GM12865 (cell line): ENCODE results near the gene SPINK5.
"Not testable (repeated sequence)": the region's sequence is repeated elsewhere in the genome, so short reads cannot be mapped to it uniquely, and the experiment has no call there.

Experiments
- DNase-seq: peaks from one replicate; pipeline ENCODE4 v3.0.0; 2010; ENCODE audit warnings: low read depth
- H3K4me3 ChIP-seq: 2 replicates; pipeline ENCODE4 v1.5.1; 2011; ENCODE audit warnings: mild to moderate bottlenecking, low read depth, low read length, control low read depth
- TF ChIP-seq, protein P1 (sequence below): IDR thresholded peaks from 2 replicates; pipeline ENCODE4 v1.5.1; 2011; ENCODE audit warnings: low read length, control low read depth, low read depth, inconsistent platforms; ENCODE audit not compliant: insufficient read depth; ENCODE audit errors: missing control alignments

The SPINK5 gene

DNA sequence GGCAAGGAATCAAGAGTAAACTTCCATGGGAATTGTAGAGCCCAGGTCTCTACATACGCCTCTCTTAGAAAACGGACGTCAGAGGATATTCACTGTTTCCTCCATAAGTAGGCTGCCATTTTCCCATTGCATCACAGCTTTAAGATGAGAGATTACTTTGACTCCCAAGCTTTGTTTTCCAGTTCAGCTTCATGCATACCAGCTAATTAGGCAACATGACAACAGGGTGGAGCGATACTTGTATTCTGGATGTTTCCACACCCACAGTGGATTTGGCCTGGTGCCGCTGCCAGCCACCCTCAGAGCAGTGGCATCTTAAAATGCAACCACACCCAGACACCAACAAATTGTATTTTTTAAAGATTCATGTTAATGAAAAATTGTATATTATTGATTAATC is 20.9 kb upstream of the SPINK5 start:
- H3K4me3 ChIP-seq = no peak overlapping the region
- TF ChIP-seq, protein P1, sequence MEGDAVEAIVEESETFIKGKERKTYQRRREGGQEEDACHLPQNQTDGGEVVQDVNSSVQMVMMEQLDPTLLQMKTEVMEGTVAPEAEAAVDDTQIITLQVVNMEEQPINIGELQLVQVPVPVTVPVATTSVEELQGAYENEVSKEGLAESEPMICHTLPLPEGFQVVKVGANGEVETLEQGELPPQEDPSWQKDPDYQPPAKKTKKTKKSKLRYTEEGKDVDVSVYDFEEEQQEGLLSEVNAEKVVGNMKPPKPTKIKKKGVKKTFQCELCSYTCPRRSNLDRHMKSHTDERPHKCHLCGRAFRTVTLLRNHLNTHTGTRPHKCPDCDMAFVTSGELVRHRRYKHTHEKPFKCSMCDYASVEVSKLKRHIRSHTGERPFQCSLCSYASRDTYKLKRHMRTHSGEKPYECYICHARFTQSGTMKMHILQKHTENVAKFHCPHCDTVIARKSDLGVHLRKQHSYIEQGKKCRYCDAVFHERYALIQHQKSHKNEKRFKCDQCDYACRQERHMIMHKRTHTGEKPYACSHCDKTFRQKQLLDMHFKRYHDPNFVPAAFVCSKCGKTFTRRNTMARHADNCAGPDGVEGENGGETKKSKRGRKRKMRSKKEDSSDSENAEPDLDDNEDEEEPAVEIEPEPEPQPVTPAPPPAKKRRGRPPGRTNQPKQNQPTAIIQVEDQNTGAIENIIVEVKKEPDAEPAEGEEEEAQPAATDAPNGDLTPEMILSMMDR = no peak
- no peak for DNase-seq

DNA sequence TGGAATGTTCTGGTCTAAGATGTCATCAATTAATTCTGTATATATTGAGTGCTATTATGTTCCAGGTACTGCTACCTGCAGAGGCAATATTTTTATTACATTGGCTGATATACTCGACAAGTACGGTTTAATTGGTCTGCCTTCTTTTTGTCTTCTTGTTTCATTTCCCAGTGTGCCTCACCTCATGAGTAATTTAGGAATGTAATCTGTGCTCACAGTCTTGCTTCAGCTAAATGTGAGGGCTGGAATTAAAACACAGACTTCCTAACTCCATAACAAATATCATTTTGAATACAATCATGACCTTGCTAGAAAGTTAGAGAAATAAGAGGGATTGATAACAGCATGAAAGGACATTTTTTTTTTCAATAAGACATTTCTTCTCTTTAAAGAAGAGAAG is 20.1 kb upstream of the SPINK5 start:
- no peak for DNase-seq
- H3K4me3 ChIP-seq = no peak overlapping the region
- TF ChIP-seq, protein P1 = no peak

DNA sequence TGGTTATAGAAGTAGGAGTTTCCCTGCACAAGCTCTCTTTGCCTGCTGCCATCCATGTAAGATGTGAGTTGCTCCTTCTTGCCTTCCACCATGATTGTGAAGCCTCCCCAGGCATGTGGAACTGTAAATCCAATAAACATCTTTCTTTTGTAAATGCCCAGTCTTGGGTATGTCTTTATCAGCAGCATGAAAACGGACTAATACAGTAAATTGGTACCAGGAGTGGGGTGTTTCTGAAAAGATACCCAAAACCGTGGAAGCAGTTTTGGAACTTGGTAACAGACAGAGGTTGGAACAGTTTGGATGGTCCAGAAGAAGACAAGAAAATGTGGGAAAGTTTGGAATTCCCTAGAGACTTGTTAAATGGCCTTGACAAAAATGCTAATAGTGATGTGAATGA is 8.6 kb upstream of the SPINK5 start:
- DNase-seq, H3K4me3 ChIP-seq: not testable (repeated sequence)

DNA sequence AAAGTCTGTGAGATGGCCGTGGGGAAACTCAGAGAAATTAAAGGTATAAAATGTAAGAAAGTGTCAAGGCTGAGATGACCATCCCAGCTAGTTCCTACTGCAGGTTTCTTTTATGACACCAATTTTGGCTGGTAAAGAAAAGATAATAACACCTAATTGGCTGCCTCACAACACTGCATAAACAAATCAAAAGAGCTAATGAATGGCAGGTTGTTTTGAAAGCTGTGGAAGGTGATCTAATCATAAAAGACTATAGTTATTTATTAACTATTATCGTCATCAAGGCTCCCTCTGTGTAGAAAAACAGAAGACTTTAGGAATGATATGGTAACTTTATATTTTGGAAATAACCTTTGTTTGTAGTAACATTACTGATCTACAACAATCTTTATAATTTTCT is 3.5 kb upstream of the SPINK5 start:
- TF ChIP-seq, protein P1 = no peak
- DNase-seq = no peak
- H3K4me3 ChIP-seq = no peak overlapping the region

DNA sequence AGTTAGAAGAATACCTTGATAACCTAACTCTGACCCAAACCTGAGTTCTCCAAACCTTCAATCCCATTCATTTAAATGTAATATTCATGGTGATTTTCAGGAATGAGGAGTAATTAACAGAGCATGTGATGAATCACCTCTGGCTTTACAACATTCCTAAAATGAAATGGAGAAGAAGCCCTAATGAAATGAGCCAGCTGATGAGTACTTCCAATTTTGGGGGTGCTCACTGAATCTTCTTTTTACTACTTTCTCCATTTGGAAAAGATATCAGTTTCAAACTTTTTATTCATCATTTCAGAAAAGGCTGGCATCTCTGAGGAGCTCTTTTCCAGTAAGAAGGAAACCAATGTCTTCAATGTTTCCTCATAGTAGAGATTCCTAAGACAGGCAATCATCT is 2.9 kb upstream of the SPINK5 start:
- no peak for DNase-seq
- H3K4me3 ChIP-seq = no peak overlapping the region
- TF ChIP-seq, protein P1 = no peak

DNA sequence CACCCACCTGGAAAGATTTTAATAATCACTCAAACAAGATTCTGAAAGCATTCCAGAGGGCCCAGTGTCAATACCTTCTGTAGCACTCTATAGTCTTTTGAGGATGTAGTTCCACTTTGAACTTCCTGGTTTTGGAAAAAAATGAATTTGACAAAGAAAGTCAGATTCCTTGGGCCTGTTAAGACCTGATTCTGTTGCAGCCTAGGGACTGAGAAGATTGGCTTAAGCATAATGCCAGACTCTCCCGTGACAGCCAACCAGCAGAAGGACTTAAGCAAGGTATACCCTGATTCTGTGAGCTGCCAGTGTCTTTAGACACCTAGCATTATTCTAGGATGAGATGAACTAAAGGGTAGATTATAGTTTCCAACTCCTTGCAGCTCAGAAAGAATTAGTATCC is 6.8 kb downstream of the SPINK5 start:
- DNase-seq = no peak
- H3K4me3 ChIP-seq = no peak overlapping the region
- TF ChIP-seq, protein P1 = no peak

DNA sequence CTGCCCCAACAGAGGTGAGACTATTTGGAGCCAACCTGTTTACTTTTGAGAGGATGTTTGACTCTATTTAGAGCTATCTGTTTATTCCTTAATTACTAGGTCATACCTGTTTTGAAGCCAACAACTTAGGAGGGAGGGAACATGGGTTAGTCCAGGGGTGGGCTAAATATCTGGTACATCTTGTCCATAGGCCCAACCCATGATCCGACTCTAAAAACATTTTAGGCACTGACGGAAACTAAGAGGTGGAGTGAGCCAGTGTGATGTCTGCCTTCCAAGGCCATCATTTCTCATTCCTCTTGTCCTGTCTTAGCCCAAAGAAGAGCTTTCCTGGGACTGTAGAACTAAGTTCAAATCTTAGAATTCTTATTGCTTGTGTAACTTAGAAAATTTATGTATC is 8.4 kb downstream of the SPINK5 start:
- no peak for DNase-seq
- no peak overlapping the region for H3K4me3 ChIP-seq
- TF ChIP-seq, protein P1 = no peak

DNA sequence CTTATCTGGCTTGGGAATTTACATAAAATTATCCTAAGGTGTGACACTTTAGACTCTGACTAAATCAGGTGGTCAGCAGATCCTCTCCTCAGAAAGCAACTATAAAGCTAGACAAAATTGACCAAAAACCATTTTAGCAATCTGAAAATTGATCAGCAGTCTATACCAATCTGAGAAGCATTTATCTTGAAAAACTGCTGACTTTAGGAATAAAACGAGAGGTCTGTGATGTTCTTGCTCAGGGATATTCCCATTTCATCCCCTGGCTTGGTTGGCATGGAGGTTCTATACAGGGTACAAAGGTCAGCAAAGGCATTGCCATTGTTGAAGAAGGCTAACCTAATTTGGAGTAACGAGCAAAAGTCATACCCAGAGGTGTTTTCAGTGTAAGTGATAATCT is 11.7 kb downstream of the SPINK5 start:
- TF ChIP-seq, protein P1 = no peak

More for the DNA sequence above, 11.7 kb downstream of the SPINK5 start:
- DNase-seq = no peak
- no peak overlapping the region for H3K4me3 ChIP-seq
